Gastrocnemius medialis (tissue), 4 donors: ENCODE measurements around the gene EYS. TPM values are rescaled to one million over a fixed set of nuclear protein-coding genes. Genes with fewer than 3 reads are reported as not detected.

Experiments used
- ATAC-seq, 2 donors: fragments of 150-250 bp; one replicate each; pipeline ENCODE4 v1.9.1; 2016
- DNase-seq, 2 donors: peaks; one replicate each; pipeline ENCODE4 v3.0.0-alpha.2; 2019
- H3K27ac ChIP-seq, 4 donors: fragments of 200-600 bp; sonication (generic); 1 replicate in 1 of 4; 2 replicates in 3 of 4; pipeline ENCODE4 v1.5.1; 2016 to 2018; ENCODE audit warnings: mild to moderate bottlenecking in 2 of 4, moderate library complexity in 1 of 4
- H3K27me3 ChIP-seq, 3 donors: fragments of 200-600 bp; sonication (generic) in 2 of 3; 1 replicate in 1 of 3; 2 replicates in 2 of 3; pipeline versions ENCODE4 v1.5.1 to v1.6.0; 2016 to 2019; ENCODE audit warnings: mild to moderate bottlenecking in 1 of 3, moderate library complexity in 1 of 3
- H3K36me3 ChIP-seq, 2 donors: fragments of 200-600 bp; sonication (generic) in 1 of 2; one replicate each; pipeline ENCODE4 v1.5.1; 2017 to 2018
- H3K4me1 ChIP-seq, 2 donors: fragments of 200-600 bp; sonication (generic) in 1 of 2; one replicate each; pipeline ENCODE4 v1.5.1; 2016 to 2017; ENCODE audit warnings: mild to moderate bottlenecking in 2 of 2
- H3K4me3 ChIP-seq, 4 donors: fragments of 200-600 bp; sonication (generic) in 3 of 4; 1 replicate in 1 of 4; 2 replicates in 3 of 4; pipeline ENCODE4 v1.5.1; 2016 to 2019; ENCODE audit warnings: mild to moderate bottlenecking in 2 of 4
- H3K9me3 ChIP-seq, 3 donors: fragments of 200-600 bp; sonication (generic) in 2 of 3; 1 replicate in 1 of 3; 2 replicates in 2 of 3; pipeline ENCODE4 v1.5.1; 2016 to 2019
- POLR2A ChIP-seq, 2 donors: fragments of 450-650 bp; IDR thresholded peaks; one replicate each; pipeline ENCODE4 v1.6.1; 2017; ENCODE audit warnings: antibody characterized with exemption in 2 of 2, mild to moderate bottlenecking in 2 of 2, moderate library complexity in 2 of 2
- in situ Hi-C, 4 donors: fragments of 200-750 bp; cut with MboI; loops; one replicate each; pipeline versions ENCODE4 v1.15.0 to v1.8.0; 2017; ENCODE audit warnings: low sequenced_read_pairs in 4 of 4
- intact Hi-C: fragments of 100-400 bp; cut with DNase I; formaldehyde crosslinking; loops from one replicate; pipeline ENCODE4 v1.15.1; 2023; ENCODE audit warnings: low total_unique reads
- total RNA-seq, 4 donors: library from RNA; depleted of rRNA; stranded (reverse); fragments of >200 nt; gene quantifications; one replicate each; pipeline versions ENCODE4 v1.1.0 to v1.2.3, GENCODE V29; 2016
- TF ChIP-seq, protein P1 (sequence below), 5 experiments: fragments of 450-650 bp in 3 of 5; fragments of 200-600 bp in 2 of 5; sonication (generic) in 2 of 5; IDR thresholded peaks in 4 of 5; conservative IDR thresholded peaks in 1 of 5; 1 replicate in 4 of 5; 2 replicates in 1 of 5; pipeline ENCODE4 v1.5.1; 2016 to 2019; ENCODE audit warnings: antibody characterized with exemption in 5 of 5, mild to moderate bottlenecking in 3 of 5, moderate library complexity in 3 of 5

EYS gene
- total RNA-seq, 4 donors from 2014 or later: 0.20 TPM; not detected in 3

- in situ Hi-C loops: loop anchor here in 1 of 4 donors (25.0 kb wide), 1 partner anchor 450 kb away; no protein-coding TSS in a partner anchor
Measured at GRCh38 chr6:63787021-63787420, 1920.0 kb downstream of the EYS start.

GRCh38 chr6:63785006-63785405, 1922.0 kb downstream of the EYS start:
- ATAC-seq: no peak
- intact Hi-C loops: no loop called here
- H3K27ac ChIP-seq: no peak overlapping the region

More at GRCh38 chr6:63787021-63787420, 1920.0 kb downstream of the EYS start:
- H3K4me3 ChIP-seq: no peak overlapping the region
- intact Hi-C loops: no loop called here
- H3K27ac ChIP-seq: no peak overlapping the region
- DNase-seq: no peak
- H3K4me1 ChIP-seq: no peaks in the 10 kb centered on the region
- ATAC-seq: no peak
- no peaks in the 10 kb centered on the region for H3K36me3 ChIP-seq
- no peaks in the 10 kb centered on the region for H3K27me3 ChIP-seq
- no peak for TF ChIP-seq POLR2A (IDR thresholded peaks at IDR 0.05)
- TF ChIP-seq, protein P1, sequence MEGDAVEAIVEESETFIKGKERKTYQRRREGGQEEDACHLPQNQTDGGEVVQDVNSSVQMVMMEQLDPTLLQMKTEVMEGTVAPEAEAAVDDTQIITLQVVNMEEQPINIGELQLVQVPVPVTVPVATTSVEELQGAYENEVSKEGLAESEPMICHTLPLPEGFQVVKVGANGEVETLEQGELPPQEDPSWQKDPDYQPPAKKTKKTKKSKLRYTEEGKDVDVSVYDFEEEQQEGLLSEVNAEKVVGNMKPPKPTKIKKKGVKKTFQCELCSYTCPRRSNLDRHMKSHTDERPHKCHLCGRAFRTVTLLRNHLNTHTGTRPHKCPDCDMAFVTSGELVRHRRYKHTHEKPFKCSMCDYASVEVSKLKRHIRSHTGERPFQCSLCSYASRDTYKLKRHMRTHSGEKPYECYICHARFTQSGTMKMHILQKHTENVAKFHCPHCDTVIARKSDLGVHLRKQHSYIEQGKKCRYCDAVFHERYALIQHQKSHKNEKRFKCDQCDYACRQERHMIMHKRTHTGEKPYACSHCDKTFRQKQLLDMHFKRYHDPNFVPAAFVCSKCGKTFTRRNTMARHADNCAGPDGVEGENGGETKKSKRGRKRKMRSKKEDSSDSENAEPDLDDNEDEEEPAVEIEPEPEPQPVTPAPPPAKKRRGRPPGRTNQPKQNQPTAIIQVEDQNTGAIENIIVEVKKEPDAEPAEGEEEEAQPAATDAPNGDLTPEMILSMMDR (IDR thresholded peaks at IDR 0.05 in 4 of 5, conservative IDR thresholded peaks at IDR 0.05 in 1 of 5): no peak
- H3K9me3 ChIP-seq: no peaks in the 10 kb centered on the region

DNA sequence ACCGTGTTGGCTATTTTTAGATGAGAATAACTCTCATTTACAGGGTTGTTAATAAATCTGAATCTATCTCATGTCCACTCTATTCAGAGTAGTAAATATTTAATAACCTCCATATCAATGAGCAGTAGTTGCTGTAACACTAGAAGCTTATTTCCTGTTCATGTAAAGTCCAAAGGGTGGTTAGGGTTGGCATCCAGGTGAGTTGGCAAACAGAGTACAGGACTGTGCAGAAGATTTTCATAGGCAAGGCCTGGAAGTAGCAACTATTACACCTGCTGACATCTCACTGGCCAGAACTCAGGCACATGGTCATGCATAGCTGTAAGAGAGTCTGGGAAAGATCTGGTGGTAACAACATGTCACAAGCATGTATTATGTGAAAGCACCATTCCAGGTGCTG, 1923.9 kb downstream of the EYS start:
- in situ Hi-C loops: loop anchor here in 1 of 4 donors (25.0 kb wide), 1 partner anchor 446 kb away; no protein-coding TSS in a partner anchor
- TF ChIP-seq, protein P1 (IDR thresholded peaks at IDR 0.05 in 4 of 5, conservative IDR thresholded peaks at IDR 0.05 in 1 of 5): no peak
- no peak for TF ChIP-seq POLR2A (IDR thresholded peaks at IDR 0.05)
- Histone ChIP-seq H3K27ac (no peak overlapping the region), H3K36me3 (no peaks in the 10 kb centered on the region), H3K27me3 (no peaks in the 10 kb centered on the region), H3K9me3 (peaks cover 0 to 3% (median 0%) of the 10 kb centered on the region in 3 donors), H3K4me1 (no peaks in the 10 kb centered on the region), H3K4me3 (no peak overlapping the region)
- intact Hi-C loops: no loop called here
- ATAC-seq (no peak), DNase-seq (no peak)

More at GRCh38 chr6:63785006-63785405, 1922.0 kb downstream of the EYS start:
- Histone ChIP-seq H3K27me3 (no peaks in the 10 kb centered on the region), H3K4me3 (no peak overlapping the region), H3K4me1 (no peaks in the 10 kb centered on the region), H3K36me3 (no peaks in the 10 kb centered on the region), H3K9me3 (peaks cover 0 to 3% (median 0%) of the 10 kb centered on the region in 3 donors)
- no peak for TF ChIP-seq POLR2A (IDR thresholded peaks at IDR 0.05)
- TF ChIP-seq, protein P1 (IDR thresholded peaks at IDR 0.05 in 4 of 5, conservative IDR thresholded peaks at IDR 0.05 in 1 of 5): no peak
- no peak for DNase-seq
- in situ Hi-C loops: loop anchor here in 1 of 4 donors (25.0 kb wide), 1 partner anchor 448 kb away; no protein-coding TSS in a partner anchor

GRCh38 chr6:63774961-63775360, 1932.1 kb downstream of the EYS start:
- in situ Hi-C loops (loop anchor here in 1 of 4 donors (25.0 kb wide), 1 partner anchor 438 kb away; no protein-coding TSS in a partner anchor), intact Hi-C loops (no loop called here)
- no peaks in the 10 kb centered on the region for H3K4me1 ChIP-seq
- no peak overlapping the region for H3K27ac ChIP-seq
- no peak overlapping the region for H3K4me3 ChIP-seq
- H3K27me3 ChIP-seq: no peaks in the 10 kb centered on the region
- H3K36me3 ChIP-seq: no peaks in the 10 kb centered on the region
- no peak for ATAC-seq
- DNase-seq: no peak
- TF ChIP-seq, protein P1 (IDR thresholded peaks at IDR 0.05 in 4 of 5, conservative IDR thresholded peaks at IDR 0.05 in 1 of 5): no peak
- no peak for TF ChIP-seq POLR2A (IDR thresholded peaks at IDR 0.05)
- H3K9me3 ChIP-seq: no peaks in the 10 kb centered on the region

DNA sequence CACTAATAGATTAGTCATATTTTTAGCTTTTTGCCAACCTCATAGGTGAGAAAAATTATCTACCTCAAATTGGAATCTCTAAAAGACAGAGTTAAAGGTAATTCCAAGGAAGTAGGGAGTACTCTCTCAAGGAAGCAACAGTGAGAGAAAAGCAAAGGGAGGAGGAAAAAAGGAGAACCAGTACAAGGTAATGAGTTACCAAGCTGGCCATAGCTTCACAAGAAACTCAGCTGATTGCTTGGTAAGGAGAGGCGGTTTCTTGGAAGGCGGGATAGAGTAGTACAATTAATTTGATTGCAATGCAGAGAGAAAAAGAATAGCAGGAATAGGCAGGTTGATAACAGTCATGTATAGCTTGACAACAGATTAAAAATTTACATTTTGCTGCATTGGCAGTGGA, 1933.8 kb downstream of the EYS start:
- no peak for TF ChIP-seq POLR2A (IDR thresholded peaks at IDR 0.05)
- TF ChIP-seq, protein P1 (IDR thresholded peaks at IDR 0.05 in 4 of 5, conservative IDR thresholded peaks at IDR 0.05 in 1 of 5): no peak
- no peaks in the 10 kb centered on the region for H3K4me1 ChIP-seq
- DNase-seq (no peak), ATAC-seq (no peak)
- H3K36me3 ChIP-seq: no peaks in the 10 kb centered on the region
- no peak overlapping the region for H3K27ac ChIP-seq
- in situ Hi-C loops: no loop called here
- no peak overlapping the region for H3K4me3 ChIP-seq
- H3K9me3 ChIP-seq: no peaks in the 10 kb centered on the region
- intact Hi-C loops: no loop called here
- H3K27me3 ChIP-seq: no peaks in the 10 kb centered on the region
